AG08396 (cell line): ENCODE data around the gene UBE2H.
"Not testable (repeated sequence)": the region's sequence is repeated elsewhere in the genome, so short reads cannot be mapped to it uniquely, and the experiment has no call there.

Experiments used
- DNase-seq: peaks from one replicate; pipeline ENCODE4 v3.0.0; 2012; ENCODE audit warnings: low spot score, mixed read lengths

Gene UBE2H

GRCh38 chr7:129872054-129872453 is 80.7 kb downstream of the UBE2H start:
- DNase-seq = no peak

DNA sequence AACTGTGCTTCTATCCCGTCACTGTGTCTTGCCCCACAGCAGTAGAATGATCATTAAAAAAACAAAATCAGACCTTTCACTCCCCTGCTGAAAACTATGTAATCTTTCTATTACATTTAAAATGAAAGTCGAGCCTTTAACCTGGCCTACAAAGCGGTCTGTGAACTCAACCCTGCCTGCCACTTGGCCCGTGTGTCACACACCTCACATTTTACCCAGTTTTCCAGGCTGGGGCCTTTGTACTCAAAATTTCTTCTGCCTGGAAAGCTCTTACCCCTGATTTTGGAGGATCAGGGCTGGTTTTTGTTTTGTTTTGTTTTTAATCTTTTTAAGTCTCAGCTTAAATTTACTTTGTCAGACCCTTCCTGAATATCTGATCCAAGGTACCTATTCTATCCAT is 82.1 kb downstream of the UBE2H start:
- no peak for DNase-seq

- no peak for DNase-seq
Observed at GRCh38 chr7:129866251-129866650, 86.5 kb downstream of the UBE2H start.

DNA sequence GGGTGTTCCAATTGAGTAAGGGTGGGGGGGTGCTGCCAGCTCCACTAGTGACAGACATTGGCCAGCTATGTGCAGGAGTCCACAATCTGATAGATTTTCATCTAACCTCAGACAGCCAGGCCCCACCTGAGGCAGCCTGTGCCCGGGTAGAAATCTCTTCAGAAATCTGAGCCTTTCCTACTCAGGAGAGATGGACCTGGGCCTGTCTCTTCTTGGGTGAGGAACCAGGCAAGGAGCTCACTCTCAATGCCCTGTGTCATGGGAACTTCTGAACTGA is 86.9 kb downstream of the UBE2H start:
- DNase-seq = no peak

DNA sequence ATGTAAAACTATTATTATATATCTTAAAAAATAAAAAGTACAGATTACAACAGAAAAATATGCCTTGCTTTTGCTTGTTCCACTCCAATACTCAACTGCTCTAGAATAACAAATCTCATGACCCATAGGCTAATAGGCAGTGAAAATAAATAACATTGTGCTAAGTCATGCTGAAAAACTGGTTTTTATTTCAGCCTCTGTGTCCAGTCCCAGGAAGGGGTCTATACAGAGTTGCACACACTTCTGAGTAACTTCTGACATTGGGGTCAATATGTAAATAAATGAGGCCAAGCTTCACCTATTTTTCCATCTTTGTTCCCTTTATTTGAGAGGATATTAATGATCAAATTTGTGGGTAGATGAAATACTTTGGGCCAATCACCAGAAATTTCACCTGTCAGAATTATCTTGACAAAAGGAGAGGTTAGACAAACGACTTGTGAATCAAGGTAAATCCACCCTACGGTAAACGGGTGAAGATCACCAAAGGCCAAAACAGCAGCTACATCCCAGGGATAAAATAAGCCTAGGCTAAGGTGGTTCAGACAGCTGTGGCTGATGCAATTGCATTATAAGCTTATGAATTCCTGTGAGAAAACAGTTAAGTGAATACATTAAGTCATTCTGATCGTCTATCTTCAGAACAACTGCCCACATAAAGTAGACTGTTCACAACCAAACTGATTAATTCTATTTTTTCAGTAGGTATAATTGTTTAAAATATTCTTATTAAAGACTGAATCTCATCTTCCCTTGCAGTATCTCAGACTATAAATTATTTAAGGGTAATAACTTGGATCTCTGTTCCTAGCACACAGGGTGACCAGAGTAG is 87.5 kb downstream of the UBE2H start:
- DNase-seq = no peak

- not testable (repeated sequence) for DNase-seq
Observed at GRCh38 chr7:129864676-129865075, 88.1 kb downstream of the UBE2H start.

DNA sequence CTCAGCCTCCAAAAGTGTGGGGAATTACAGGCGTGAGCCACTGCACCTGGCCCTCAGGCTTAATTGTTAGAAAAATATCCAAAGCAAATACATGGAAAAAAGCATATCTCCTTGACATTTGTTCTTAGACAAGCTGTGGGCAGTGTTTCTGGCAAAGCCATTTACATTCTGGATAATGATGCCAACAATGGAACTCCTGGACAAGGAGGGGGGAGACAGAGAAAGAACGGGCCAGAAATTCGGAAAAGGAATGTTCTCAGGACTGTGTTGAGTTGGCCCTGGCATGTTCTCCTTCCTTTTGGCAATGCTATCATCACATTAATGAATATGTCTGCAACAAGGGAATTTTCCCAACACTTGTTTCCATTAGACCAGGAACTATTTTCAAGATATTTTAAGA is 88.7 kb downstream of the UBE2H start:
- no peak for DNase-seq

DNA sequence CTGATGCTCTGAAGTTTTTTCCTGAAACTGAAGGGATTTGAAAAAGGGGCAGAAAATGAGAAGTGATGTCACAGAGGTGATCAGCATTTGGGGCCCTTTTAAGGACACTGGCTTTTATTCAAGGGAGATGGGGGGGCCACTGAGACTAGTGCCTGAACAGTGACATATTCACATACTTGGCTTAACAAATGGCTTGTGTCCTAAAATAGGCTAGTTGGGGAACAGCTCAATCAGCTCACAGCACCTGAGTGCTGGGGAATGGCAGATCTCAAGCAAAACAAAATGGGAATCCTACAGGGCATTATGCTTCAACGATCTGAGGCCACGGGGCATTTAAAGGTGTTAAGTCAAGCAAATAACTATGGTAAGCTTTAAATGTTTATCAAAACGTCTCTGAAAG is 90.1 kb downstream of the UBE2H start:
- no peak for DNase-seq

- DNase-seq = not testable (repeated sequence)
Observed at GRCh38 chr7:129860784-129861183, 92.0 kb downstream of the UBE2H start.

DNA sequence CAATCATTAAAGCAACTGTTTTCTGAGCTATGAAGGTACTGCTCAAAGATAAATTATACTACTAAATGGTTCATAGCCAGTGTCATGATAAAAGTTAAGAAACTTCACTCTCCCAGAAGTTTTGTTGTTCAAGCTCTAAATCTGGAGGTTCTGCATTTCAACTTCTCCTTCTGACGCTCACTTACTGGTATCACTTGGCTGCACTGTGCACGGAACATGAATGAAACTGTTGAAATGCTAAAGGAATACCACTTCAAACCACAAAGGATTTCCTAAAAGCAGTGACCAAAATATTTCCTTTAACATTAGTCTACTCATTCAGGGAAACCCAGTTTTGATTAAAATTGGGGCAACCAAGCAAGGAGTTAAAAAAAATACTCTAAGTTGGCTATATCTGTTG is 93.6 kb downstream of the UBE2H start:
- DNase-seq = no peak

GRCh38 chr7:129858490-129858889 is 94.3 kb downstream of the UBE2H start:
- DNase-seq = no peak

DNA sequence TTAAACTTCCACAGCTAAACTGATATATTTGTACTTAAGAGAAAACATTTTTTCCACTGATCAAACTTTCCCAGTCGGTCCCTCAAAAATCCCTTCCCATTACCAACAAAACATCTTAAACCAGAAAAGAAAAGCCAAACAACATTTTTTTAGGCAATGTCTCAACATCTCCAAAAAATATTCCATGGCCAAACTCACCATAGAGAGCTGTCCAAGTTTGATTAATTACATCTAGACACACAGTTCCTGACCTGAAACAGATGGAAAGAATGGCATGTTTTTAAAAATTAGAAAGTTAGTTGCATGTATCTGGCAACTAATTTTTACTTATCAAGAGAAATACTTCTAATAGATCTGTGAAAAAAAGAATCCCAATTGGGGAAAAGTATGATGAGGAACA is 95.4 kb downstream of the UBE2H start:
- DNase-seq = no peak

- DNase-seq = no peak
Observed at GRCh38 chr7:129855935-129856717, 96.6 kb downstream of the UBE2H start.

- DNase-seq = peak; percentile 12
Observed at GRCh38 chr7:129855234-129855673, 97.5 kb downstream of the UBE2H start.

GRCh38 chr7:129854401-129854800 is 98.4 kb downstream of the UBE2H start:
- DNase-seq = no peak

DNA sequence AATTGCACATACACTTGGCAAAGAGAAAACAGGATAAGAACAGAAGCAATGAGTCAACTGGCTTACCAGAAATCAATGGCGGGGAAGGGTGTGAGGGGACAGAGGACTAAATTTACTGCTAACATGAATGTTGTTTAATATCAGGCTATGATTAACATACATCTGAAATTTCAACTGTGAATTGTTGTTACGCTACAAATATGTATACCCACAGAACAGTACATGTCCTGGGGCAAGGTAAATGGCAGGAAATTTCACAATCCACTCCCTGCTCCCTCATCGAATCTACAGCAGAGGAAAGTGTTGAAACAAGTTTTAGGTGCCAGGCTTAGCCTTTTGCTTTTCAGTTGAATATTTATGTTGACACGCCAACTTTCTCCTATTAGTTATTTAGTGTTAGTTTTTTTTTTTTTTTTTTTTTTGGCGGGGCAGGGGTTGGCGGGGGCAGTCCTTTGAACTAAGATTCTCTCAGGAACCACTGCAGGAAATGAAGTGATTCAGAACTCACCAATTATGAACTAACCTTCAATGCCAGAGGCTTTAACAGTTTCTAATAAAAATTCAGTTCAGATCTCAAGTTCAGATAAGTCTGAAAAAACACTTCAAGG is 99.0 kb downstream of the UBE2H start:
- no peak for DNase-seq

- no peak for DNase-seq
Observed at GRCh38 chr7:129851809-129852208, 101.0 kb downstream of the UBE2H start.

DNA sequence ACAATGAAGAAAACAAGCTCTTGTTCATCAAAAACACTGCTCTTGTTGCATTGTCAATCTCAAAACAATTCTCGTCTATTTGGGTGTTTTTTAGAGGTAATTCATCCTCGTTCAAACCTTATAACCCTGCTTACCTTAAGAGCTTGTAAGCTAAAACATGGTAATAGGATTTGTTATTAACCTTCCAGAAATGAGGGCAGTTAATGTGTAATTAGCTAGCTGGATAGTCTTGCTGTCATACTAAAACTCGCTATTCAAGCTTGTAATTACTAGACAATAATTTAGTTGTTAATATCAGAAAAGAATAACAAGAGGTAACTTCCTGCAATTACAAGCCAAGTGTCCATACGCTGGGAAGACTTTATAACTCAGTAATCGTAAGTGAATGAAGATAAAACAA is 101.6 kb downstream of the UBE2H start:
- DNase-seq = no peak

GRCh38 chr7:129848436-129848835 is 104.3 kb downstream of the UBE2H start:
- DNase-seq = no peak

GRCh38 chr7:129845972-129846327 is 106.8 kb downstream of the UBE2H start:
- peak; percentile 36 for DNase-seq

DNA sequence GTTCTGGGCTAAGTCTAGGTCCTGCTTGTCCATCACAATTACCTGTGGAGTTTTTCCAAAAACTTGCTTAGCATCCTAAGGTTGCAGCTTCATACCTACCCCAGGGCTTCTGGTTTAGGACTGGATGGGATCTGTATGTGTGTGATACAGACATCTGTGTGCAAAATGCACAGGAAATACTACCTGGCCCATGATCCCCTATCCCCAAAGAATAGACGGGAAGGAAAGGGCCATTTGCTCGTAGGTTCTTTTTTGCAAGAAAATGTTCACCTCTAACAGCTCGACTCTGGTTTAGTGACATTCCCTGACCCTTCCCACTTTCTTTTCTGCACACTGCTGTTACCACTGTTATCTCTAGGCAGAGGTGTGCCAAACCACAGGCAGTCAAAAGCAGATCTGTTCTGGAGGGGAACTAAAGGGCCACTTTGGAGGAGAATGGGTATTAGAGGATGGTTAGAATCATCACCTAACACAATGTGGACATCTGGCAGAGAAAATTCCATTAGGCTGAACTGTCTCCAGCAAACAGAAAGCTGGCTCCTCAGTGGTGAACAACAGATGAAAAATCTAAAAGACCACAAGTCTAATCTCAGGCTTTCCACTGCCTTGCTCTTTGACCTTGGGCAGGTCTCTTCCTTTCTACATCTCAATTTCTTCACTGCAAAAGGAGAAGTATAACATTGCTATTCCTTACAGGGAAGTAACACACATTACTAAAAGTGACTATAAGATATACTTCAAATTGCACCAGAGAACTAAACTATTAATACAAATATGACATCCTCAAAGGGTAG is 107.4 kb downstream of the UBE2H start:
- DNase-seq = no peak
